SIG-M5 (cell line): Measurements from ENCODE around the gene MSRB1.
"Not testable (repeated sequence)": the region's sequence is repeated elsewhere in the genome, so short reads cannot be mapped to it uniquely, and the experiment has no call there.

ENCODE experiments used
- DNase-seq: peaks from one replicate; lab custom pipeline; 2025; lab: John Stamatoyannopoulos, UW

The MSRB1 gene

DNA sequence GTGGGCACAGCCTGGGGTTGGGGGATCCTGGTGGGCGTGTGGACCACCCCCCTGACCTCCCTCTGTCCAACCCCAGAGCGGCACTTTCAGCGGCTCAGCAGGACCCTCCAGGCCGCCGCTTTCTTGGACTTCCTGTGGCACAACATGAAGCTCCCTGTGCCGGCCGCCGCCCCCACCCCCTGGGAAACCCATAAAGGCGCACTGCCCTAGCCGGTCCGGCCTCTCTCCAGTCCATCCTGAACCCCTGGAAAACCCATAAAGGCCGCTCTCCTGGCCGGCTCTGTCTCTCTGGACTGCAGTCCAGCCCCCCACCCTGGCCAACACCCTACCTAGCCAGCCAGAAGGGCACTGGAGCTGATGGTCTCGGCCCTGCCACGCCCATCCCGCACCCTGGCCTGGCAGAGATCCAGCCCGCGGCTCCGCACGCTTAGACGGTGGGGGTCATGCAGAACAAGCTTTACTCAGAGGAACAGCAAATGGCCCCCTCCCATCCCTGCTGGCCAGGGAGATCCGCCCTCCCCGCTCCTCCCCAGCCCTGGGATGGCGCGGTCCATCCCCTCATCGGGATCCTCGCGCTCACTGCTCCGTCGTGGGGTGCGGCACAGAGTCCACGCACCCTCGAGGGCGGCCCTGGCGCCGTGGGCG, 35.6 kb upstream of the MSRB1 start:
- no peak for DNase-seq

- DNase-seq, result no peak
These were observed 34.9 kb upstream of the MSRB1 start for GRCh38 chr16:1977875-1978268.

GRCh38 chr16:1976951-1977874, 34.2 kb upstream of the MSRB1 start:
- no peak for DNase-seq

- no peak for DNase-seq
These were observed 33.2 kb upstream of the MSRB1 start for GRCh38 chr16:1976216-1976520.

DNA sequence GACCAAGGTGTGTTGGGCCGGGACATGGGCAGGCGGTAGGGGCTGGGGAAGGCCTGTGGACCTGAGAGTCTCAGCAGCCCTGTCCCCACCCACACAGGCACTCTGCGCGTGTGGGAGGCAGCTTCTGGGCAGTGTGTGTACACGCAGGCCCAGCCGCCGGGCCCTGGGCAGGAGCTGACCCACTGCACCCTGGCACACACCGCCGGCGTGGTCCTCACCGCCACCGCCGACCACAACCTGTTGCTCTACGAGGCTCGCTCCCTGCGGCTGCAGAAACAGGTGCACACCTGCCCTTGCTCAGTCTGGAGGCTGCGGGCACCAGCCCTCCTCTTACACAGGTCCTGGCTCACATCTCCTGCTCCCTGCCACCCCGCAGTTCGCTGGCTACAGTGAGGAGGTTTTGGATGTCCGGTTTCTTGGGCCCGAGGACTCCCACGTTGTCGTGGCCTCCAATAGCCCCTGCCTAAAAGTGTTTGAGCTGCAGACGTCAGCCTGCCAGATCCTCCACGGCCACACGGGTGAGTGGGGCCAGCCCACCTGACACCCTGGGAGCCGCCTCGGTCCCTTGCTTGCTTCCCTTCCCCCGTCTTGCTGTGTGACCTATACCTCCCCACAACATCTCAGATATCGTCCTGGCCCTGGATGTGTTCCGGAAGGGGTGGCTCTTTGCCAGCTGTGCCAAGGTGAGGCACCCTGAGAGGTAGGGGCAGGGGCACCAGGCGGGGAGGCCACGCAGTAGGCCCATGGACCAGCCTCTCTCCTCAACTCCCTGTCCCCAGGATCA, 32.6 kb upstream of the MSRB1 start:
- no peak for DNase-seq

- no peak for DNase-seq
These were observed 31.4 kb upstream of the MSRB1 start for GRCh38 chr16:1974157-1975070.

DNA sequence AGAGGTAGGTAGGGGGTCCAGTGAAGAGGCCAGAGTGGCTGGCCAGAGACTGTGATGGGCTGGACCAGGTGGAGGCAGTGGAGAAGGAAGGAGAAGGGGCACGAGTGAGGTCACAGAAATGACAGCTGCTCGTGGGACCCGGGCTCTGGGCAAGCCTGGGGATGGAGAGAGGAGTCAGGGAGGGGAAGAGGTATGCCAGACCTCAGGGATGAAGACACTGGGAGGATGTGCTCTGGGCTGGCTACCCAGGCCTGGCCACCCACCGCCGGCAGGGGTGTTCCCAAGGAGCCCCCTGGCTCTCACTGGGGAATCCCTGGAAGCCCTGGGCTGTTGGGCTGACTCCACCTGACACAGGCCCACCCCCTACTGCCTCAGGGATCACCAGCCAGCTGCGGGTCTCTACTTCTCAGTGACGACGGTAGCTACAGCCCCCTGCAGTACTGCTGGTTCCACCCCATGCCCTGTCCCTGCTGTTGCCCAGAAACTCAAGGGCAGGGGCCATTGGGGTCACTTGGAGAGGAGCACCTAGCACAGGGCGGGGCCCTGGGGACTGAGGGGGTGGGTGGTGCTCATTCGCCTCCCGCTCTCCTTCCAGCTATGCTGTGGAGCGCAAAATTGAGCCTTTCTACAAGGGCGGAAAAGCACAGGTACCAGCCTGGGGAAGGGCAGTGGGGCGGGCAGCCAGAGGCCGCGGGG, 30.6 kb upstream of the MSRB1 start:
- DNase-seq, result no peak

DNA sequence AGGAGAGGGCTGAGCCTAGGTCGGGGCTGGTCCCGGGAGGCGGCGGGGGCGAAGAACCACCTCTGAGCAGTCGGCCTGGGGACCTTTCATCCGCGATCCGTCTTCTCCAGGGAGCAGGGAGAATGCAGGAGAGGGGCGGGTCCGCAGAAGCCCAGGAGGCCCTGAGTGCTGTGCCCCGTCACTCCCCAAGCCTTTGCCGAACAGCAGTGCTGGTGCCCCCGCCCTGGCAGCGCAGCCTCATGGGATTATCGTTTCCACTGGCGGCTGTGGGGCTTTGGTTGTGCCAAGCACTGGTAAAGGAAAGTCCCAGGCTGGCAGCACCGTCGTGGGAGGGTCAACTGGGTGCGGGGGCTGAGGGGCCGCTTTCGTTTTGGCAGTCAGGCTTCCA, 29.5 kb upstream of the MSRB1 start:
- no peak for DNase-seq

DNA sequence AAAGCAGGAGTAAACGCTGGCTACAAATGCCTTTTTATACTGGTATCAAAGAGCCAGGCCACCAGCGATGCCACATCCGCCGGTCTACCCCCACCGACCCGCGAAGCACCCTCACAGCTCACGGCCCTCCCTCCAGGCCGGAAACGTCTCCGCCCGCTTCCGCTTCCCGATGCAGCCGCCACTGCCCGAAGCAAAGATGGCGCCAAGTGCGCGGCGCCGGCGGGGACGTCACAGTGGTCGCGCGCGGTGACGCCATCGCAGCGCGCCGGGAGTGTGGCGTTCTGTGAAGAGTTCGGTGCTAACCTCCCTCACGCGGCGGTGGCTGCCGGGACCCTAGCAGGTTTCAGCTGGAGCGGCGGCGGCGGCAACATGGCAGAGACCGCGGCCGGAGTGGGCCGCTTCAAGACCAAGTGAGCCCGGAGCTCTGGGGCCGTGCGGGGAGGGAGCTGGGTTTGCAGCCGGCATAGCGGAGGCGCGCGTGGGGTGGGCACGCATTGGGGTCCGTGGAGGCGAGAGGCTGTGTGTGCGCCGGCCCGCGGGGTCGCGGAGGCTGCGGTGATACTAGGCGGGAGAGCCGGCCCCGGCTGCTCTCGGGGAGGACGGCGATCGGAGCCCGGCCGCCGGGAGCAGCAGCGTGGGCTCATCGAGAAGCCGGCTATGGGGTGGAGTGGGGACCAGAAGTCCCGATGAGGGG, 28.9 kb upstream of the MSRB1 start, which contains the start of gene TBL3:
Gene TBL3 (plus strand): TSS at position 258 of the 694 bp plus-strand sequence. CDS start 112 bp downstream, at position 370.
- no peak for DNase-seq

- DNase-seq, result no peak
These were observed 25.4 kb upstream of the MSRB1 start for GRCh38 chr16:1968146-1968953.

- no peak for DNase-seq
These were observed 23.5 kb upstream of the MSRB1 start, which contains the start of gene RNF151 for GRCh38 chr16:1966460-1966859. Gene RNF151, plus strand, starts transcription at chr16:1966856. Its CDS starts 26 bp downstream, at chr16:1966882.

GRCh38 chr16:1965396-1966001, 22.5 kb upstream of the MSRB1 start:
- DNase-seq, result no peak

GRCh38 chr16:1964506-1965395, 21.8 kb upstream of the MSRB1 start, which contains the start of gene RPS2:
Gene RPS2, minus strand, starts transcription at chr16:1964826. Its CDS starts 201 bp downstream, at chr16:1964625.
- DNase-seq, result peak; percentile 69

- DNase-seq, result no peak
These were observed 21.0 kb upstream of the MSRB1 start for GRCh38 chr16:1963806-1964505.

- DNase-seq, result not testable (repeated sequence)
These were observed 19.5 kb upstream of the MSRB1 start for GRCh38 chr16:1962161-1963153.

DNA sequence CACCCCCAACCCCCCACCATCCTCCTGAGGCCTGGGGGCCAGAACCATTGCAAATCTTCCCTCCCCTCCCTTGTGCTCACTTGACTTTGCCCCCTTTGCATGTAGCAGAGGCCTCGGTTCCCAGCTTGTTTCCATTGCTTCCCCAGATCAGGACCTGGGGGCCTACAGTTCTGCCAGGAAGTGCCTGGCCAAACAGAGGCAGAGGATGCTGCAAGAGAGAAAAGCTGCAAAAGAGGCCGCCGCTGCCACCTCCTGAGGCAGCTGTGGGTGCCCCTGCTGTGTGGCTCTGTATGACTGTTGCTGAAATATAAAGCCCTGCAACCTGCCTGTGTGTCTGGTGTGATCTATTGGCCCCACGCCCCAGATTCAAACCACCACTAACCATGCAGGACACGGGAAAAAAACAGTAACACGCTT, 18.7 kb upstream of the MSRB1 start:
- no peak for DNase-seq
